HG03060 (cell line): Measurements from ENCODE around the gene METTL1.
"Not testable (repeated sequence)": the region's sequence is repeated elsewhere in the genome, so short reads cannot be mapped to it uniquely, and the experiment has no call there.

Experiments
- ATAC-seq: cut with Tn5 transposase; IDR thresholded peaks from one replicate; pipeline ENCODE4 v1.9.1; 2021; ENCODE audit warnings: low read depth, moderate number of reproducible peaks; ENCODE audit not compliant: unreplicated experiment

METTL1 gene

GRCh38 chr12:57726151-57726883, 45.6 kb downstream of the METTL1 start:
- no peak for ATAC-seq

GRCh38 chr12:57725851-57726150, 46.1 kb downstream of the METTL1 start:
- no peak for ATAC-seq

- ATAC-seq, result no peak
Observed at GRCh38 chr12:57724936-57725740, 46.8 kb downstream of the METTL1 start.

GRCh38 chr12:57724003-57724935, 47.6 kb downstream of the METTL1 start:
- ATAC-seq, result no peak

DNA sequence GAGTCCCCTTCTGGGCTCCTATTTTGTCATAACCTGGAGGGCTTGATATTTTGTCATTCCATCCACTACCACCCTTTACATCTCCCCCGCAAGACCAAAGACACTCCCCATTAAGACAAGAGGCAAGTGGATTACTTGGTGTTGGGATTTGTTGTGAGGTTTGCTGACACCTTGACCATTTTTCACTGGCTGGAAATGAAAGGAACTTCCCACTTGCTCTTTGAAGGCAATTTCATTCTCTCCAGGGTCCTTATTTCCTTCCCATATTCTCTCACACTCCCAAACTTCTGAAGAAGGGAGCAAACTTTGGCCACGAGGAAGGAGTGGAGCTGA, 48.3 kb downstream of the METTL1 start:
- ATAC-seq, result no peak

GRCh38 chr12:57722716-57723629, 48.9 kb downstream of the METTL1 start:
- ATAC-seq, result no peak

DNA sequence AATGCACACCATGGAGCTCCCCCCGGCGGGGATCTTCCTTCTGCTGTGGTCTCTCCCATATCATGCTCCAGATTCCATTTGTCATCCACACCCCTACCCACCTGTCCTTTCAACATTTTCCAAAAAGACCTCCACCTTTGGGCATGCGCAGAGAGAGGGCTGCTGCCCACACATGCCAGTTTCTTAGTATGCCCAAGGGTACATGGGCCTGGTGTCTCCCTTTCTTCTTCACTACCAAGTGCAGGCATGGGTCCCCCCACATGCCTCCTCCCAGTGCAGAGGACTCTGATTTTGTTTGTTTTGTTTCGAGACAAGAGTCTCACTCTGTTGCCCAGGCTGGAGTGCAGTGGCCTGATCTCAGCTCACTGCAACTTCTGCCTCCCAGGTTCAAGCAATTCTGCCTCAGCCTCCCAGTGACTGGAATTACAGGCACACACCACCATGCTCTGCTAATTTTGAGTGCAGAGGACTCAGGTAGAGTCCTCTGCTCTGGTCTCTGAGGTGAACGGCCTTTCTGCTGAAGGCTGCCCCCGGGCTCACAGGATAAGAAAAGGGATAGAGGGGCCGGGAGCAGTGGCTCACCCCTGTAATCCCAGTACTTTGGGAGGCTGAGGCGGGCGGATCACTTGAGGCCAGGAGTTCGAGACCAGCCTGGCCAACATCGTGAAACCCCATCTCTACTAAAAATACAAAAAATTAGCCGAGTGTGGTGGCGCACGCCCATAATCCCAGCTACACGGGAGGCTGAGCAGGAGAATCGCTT, 49.9 kb downstream of the METTL1 start:
- ATAC-seq, result not testable (repeated sequence)

- ATAC-seq, result no peak
Observed at GRCh38 chr12:57720606-57721595, 51.0 kb downstream of the METTL1 start.

DNA sequence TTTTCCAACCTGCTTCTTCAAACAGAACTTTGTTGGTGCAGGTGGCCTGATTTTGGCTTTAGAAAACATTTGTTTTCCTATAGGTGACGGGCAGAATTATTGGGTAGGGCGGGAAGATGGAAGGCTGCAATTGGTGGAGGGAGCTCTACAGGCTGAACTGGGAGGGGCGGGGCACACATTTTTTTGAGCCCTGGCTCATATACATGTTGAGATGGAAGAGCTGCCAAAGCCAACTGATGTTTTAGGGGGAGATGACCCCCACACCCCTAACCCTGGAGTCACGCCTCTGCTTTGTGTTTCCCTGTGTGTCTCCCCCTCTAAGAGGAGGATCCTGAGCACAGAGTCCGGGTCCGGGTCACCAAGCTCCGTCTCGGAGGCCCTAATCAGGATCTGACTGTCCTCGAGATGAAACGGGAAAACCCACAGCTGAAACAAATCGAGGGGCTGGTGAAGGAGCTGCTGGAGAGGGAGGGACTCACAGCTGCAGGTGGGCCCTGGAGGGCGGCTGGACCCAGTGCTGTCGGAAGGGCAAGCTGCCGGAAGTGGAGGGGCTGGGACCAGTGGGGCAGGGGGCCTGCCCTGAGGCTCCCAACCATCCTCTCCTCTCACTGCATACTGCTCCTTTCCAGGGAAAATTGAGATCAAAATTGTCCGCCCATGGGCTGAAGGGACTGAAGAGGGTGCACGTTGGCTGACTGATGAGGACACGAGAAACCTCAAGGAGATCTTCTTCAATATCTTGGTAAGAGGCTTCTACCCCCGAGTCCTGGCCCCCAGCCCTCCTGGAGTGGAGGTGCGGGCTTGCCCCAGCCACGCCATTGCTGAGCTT, 51.9 kb downstream of the METTL1 start:
- no peak for ATAC-seq

DNA sequence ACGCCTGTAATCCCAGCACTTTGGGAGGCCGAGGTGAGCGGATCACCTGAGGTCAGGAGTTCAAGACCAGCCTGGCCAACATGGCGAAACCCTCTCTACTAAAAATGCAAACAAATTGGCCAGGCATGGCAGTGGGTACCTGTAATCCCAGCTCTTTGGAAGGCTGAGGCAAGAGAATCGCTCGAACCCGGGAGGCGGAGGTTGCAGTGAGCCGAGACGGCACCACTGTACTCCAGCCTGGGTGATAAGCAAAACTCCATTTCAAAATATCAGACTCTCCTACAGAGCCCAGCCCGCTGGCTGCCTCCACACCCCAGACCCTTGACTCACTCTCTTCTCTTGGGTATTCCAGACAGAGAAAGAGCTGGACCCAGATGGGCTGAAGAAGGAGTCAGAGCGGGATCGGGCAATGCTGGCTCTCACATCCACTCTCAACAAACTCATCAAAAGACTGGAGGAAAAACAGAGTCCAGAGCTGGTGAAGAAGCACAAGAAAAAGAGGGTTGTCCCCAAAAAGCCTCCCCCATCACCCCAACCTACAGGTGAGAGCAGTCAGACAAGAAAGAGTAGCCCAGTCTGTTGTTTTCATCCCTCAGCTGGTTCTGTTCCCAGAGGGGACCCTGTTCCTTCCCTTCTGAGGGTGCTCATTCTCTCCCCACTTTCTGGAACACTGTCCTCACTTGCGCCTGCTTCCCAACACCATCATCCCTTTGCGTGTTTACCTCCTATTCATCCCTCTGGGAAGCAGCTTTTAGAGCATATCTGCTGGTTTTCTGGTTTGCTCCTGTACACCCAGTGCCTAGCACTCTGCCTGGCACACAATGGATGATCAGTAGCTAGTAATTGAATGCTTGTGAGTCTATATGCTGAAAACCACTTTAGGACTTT, 53.0 kb downstream of the METTL1 start:
- no peak for ATAC-seq
